Smooth muscle cell (in vitro differentiated cells): ENCODE measurements around the gene CD3E. TPM values are rescaled to one million over a fixed set of nuclear protein-coding genes. Genes with fewer than 3 reads are reported as not detected.

Experiments used
- DNase-seq: peaks from one replicate; lab custom pipeline; 2025; ENCODE audit not compliant: unreplicated experiment; lab: John Stamatoyannopoulos, UW
- H2AFZ ChIP-seq: fragments of 200-600 bp; sonication (generic); 2 replicates; pipeline ENCODE4 v1.6.0; 2016; ENCODE audit warnings: antibody characterized with exemption, low read depth, mild to moderate bottlenecking
- H3F3A ChIP-seq: fragments of 200-600 bp; sonication (generic); 2 replicates; pipeline ENCODE4 v1.6.0; 2017; ENCODE audit warnings: antibody characterized with exemption, low read depth
- H3K27ac ChIP-seq: fragments of 200-600 bp; sonication (generic); 2 replicates; pipeline ENCODE4 v1.5.1; 2016; ENCODE audit warnings: low read depth, mild to moderate bottlenecking
- H3K27me3 ChIP-seq: fragments of 200-600 bp; sonication (generic); 2 replicates; pipeline ENCODE4 v1.6.1; 2016; ENCODE audit warnings: low read depth, mild to moderate bottlenecking
- H3K36me3 ChIP-seq: fragments of 200-600 bp; sonication (generic); 2 replicates; pipeline ENCODE4 v1.5.1; 2016; ENCODE audit warnings: low read depth
- H3K4me1 ChIP-seq: fragments of 200-600 bp; sonication (generic); 2 replicates; pipeline ENCODE4 v1.5.1; 2016; ENCODE audit warnings: low read depth
- H3K4me2 ChIP-seq: fragments of 200-600 bp; sonication (generic); 2 replicates; pipeline ENCODE4 v1.6.0; 2016; ENCODE audit warnings: mild to moderate bottlenecking
- H3K4me3 ChIP-seq: fragments of 200-600 bp; sonication (generic); 2 replicates; pipeline ENCODE4 v1.5.1; 2016; ENCODE audit warnings: mild to moderate bottlenecking
- H3K79me2 ChIP-seq: fragments of 200-600 bp; sonication (generic); 2 replicates; pipeline ENCODE4 v1.6.0; 2016; ENCODE audit warnings: low read depth, mild to moderate bottlenecking
- H3K9ac ChIP-seq: fragments of 200-600 bp; sonication (generic); 2 replicates; pipeline ENCODE4 v1.6.0; 2016; ENCODE audit warnings: low read depth
- H3K9me3 ChIP-seq: fragments of 200-600 bp; sonication (generic); replicated peaks from 2 replicates; pipeline ENCODE4 v1.5.1; 2016; ENCODE audit warnings: low read depth
- H4K20me1 ChIP-seq: fragments of 200-600 bp; sonication (generic); 2 replicates; pipeline ENCODE4 v1.6.0; 2016; ENCODE audit warnings: low read depth
- CTCF ChIP-seq: fragments of 200-600 bp; sonication (generic); IDR thresholded peaks from 2 replicates; pipeline ENCODE4 v1.5.1; 2017; ENCODE audit warnings: borderline replicate concordance, mild to moderate bottlenecking, antibody characterized with exemption; ENCODE audit not compliant: insufficient read depth, poor library complexity, severe bottlenecking
- WGBS: methylation state at CpG from one replicate; pipeline ENCODE4 v1.1.7; 2016; ENCODE audit warnings: low lambda C conversion rate; 5-methylcytosine and 5-hydroxymethylcytosine counted together
- polyA plus RNA-seq: library from polyadenylated mRNA; unstranded; fragments of >200 nt; fragmentation: Nextera tagmentation; extraction: Ambion mirVana; gene quantifications from 2 replicates; pipeline ENCODE4 v1.2.1, GENCODE V29; 2016
- total RNA-seq: library from RNA; depleted of rRNA; stranded (reverse); fragments of >200 nt; gene quantifications from 2 replicates; pipeline ENCODE4 v1.2.3, GENCODE V29; 2014

Gene CD3E
- total and polyA plus RNA-seq, 2 experiments from 2014 or later: not detected

DNA sequence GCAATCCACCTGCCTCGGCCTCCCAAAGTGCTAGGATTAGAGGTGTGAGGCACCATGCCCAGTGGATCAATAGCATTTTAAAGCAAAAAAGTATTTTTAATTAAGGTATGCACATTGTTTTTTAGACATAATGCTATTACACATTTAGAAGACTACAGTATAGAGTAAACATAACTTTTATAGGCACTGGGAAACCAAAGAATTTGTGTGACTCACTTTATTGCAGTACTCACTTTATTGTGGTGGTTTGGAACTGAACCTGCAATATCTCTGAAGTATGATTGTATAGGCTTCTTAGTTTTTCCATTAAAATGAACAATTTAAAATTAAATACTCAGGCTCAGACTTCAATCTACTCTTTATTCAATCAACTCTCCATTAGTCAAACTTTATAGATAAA lies 17.5 kb upstream of the CD3E start:
- DNase-seq: no peak
- no peak overlapping the region for H3K4me3 ChIP-seq
- TF ChIP-seq CTCF: no peak
- H3K79me2 ChIP-seq: no peaks in the 10 kb centered on the region
- WGBS: 79% methylated on average over 1 of the region's 1 CpG
- peaks cover 20% of the 10 kb centered on the region for H3K27me3 ChIP-seq
- H3F3A ChIP-seq: no peaks in the 10 kb centered on the region
- no peak overlapping the region for H3K27ac ChIP-seq
- no peaks in the 10 kb centered on the region for H4K20me1 ChIP-seq
- no peaks in the 10 kb centered on the region for H3K9me3 ChIP-seq
- no peaks in the 10 kb centered on the region for H3K36me3 ChIP-seq
- H2AFZ ChIP-seq: no peak overlapping the region
- H3K9ac ChIP-seq: no peak overlapping the region
- no peak overlapping the region for H3K4me2 ChIP-seq
- no peaks in the 10 kb centered on the region for H3K4me1 ChIP-seq

DNA sequence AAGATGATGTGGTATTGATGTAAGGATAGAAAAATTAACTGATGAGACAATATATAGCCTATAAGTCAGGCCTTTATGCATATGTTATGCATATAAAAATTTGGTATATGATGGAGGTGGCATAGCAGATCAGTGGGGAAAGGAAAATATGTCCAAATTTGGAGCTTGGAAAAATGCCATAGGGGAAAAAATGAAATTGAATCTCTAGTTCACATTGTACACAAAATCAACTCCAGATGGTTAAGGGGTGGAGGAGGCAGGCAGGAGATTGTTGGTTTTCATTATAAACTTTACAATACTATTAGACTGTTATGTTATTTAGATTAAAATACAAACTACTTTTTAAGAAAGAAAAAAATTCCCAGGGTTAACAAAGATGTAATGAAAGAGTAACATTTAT lies 15.1 kb upstream of the CD3E start:
- no peak for TF ChIP-seq CTCF
- Histone ChIP-seq H3K4me2 (no peak overlapping the region), H3K27ac (no peak overlapping the region), H3K27me3 (peaks cover 32% of the 10 kb centered on the region), H3K4me1 (no peaks in the 10 kb centered on the region), H2AFZ (no peak overlapping the region), H3K79me2 (no peaks in the 10 kb centered on the region), H3K9ac (no peak overlapping the region), H3K36me3 (no peaks in the 10 kb centered on the region), H3K9me3 (no peaks in the 10 kb centered on the region), H3F3A (no peaks in the 10 kb centered on the region), H4K20me1 (no peaks in the 10 kb centered on the region), H3K4me3 (no peak overlapping the region)
- DNase-seq: no peak

DNA sequence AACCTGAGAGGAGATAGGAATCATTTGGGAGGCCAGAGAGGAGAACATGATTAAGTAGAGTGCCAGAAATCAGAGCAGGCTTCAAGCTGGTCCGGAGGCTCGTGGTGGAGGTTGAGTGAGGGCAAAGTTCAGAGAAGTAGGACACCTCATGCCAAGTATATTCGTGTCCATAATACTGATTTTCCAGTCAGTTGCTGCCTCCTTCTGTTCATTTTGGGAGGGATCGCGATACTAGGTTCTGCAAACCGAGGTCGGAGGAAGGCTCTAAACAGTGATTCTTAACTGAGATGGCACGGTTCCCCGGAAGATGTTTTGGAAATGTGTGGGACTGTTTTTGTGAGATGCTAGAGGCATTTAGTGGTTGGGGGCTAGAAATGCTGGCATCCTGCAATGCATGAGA lies 13.6 kb upstream of the CD3E start:
- Histone ChIP-seq H3F3A (no peaks in the 10 kb centered on the region), H3K4me2 (no peak overlapping the region), H3K27ac (no peak overlapping the region), H3K36me3 (no peaks in the 10 kb centered on the region), H3K4me1 (no peaks in the 10 kb centered on the region), H3K4me3 (no peak overlapping the region), H4K20me1 (no peaks in the 10 kb centered on the region), H3K27me3 (peaks cover 44% of the 10 kb centered on the region), H3K79me2 (no peaks in the 10 kb centered on the region), H3K9ac (no peak overlapping the region), H3K9me3 (no peaks in the 10 kb centered on the region), H2AFZ (no peak overlapping the region)
- peak; percentile 32 for TF ChIP-seq CTCF
- WGBS: 41% methylated on average over 9 of the region's 9 CpGs
- DNase-seq: no peak

DNA sequence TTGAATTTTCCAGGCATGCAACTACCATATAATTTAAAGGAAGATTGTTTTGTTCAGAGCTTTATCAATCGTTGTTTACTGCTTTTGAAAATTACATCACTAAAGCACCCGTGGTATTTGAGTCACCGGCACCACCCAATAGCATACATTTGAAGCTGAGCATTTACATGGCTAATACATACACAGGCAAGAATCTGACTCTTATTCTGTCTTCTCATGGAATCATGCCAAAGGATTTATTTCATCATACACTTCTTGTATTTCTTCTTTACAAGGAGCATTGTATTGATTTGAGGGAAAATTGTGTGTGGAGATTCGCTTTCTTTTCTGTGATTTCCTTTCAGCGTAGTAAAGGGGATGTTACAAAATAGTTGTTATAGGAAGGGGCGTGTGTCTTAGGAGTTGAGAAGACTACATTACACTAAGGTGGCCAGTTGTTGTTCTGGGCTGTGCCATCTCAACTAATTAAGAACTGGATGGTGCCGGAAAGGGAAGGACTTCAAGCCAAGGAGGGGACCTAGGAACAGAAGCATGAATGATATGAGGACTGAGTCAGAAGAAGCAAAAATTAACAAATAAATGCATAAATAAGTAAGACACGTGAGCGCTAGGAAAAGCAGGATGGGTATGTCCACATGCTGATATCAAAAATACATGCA lies 12.9 kb upstream of the CD3E start:
- no peak for TF ChIP-seq CTCF
- peaks cover 44% of the 10 kb centered on the region for H3K27me3 ChIP-seq
- no peak overlapping the region for H3K27ac ChIP-seq
- no peak overlapping the region for H3K4me2 ChIP-seq
- H3F3A ChIP-seq: no peaks in the 10 kb centered on the region
- 80% methylated on average over 9 of the region's 9 CpGs for WGBS
- no peaks in the 10 kb centered on the region for H3K79me2 ChIP-seq
- H3K4me3 ChIP-seq: no peak overlapping the region
- H4K20me1 ChIP-seq: no peaks in the 10 kb centered on the region
- DNase-seq: no peak
- H3K9ac ChIP-seq: no peak overlapping the region
- H3K36me3 ChIP-seq: no peaks in the 10 kb centered on the region
- no peaks in the 10 kb centered on the region for H3K4me1 ChIP-seq
- no peaks in the 10 kb centered on the region for H3K9me3 ChIP-seq
- H2AFZ ChIP-seq: no peak overlapping the region
